GF-D8 (cell line): Measurements from ENCODE around the gene IFNAR1.

Source experiments
- DNase-seq: peaks from one replicate; lab custom pipeline; 2025; lab: John Stamatoyannopoulos, UW

The IFNAR1 gene

DNA sequence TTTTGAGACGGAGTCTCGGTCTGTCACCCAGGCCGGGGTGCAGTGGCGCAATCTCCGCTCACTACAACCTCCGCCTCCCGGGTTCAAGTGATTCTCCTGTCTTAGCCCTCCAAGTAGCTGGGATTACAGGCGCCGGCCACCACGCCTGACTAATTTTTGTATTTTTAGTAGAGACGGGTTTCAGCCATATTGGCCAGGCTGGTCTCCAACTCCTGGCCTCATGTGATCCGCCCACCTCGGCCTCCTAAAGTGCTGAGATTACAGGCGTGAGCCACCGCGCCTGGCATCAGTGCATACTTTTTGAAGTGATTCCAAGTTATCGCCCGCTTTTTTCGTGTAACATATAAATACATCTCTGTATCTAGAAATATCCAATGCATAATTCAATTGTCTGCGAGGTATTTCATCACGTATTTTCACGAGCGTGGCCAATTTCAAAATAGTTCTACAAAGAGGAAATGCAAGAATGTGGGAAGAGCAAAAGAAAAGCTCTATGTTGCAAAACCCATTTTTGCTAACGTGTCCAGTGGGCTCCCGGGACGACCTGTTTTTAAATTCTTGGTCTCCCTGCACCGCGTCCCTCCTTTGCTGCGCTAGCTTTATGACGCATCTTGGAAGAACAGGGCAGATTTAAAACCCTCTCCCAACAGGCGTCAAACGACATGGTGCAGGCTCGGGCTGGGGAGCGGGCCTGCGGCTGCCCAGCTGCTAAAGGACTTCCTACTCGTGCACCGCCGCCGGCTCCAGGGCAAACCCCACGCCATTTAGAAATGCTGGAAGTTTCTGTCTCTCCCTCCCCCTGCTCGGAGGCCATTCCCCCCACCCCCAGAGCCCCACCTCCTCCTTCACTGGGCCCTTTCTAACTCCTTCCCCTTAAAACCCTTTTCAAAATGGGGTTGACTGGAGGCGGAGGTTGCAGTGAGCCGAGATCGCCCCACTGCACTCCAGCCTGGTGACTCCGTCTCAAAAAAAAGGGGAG lies 77.5 kb downstream of the IFNAR1 start:
- peak; percentile 97 for DNase-seq

DNA sequence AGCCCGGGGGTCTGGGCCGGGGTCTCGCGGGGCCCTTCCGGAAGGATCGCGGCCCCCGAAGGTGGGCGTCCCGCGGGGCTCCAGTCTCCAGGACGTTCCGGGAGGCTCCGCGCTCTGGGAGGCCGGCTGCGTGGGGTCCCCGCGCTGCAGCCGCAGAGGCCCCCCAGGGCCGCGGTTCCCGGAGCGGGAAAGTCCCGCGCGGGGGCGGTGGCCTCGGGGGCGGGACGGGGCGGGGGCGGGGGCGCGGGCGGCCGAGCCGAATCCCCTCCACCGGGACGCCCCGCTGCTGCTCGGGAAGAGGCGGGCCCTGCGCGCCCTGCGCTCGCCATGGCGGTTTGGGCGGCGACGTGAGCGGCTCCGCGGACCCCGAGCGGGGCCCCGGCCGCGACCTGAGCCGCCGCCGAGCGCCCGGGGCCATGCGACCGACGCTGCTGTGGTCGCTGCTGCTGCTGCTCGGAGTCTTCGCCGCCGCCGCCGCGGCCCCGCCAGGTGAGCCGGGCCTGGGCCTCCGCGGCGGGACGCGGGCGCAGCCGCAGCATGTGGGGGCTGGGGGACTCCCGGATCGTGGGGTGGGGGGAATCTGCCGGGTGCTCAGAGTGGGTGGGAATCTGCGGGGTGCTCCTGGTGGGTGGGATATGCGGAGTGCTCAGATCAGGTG lies 78.5 kb downstream of the IFNAR1 start, which contains the start of gene IFNGR2:
TSS of gene IFNGR2 (plus strand) at position 286 of the 658 bp plus-strand sequence. CDS start at position 417, 131 bp downstream.
- DNase-seq = peak; percentile 1

DNA sequence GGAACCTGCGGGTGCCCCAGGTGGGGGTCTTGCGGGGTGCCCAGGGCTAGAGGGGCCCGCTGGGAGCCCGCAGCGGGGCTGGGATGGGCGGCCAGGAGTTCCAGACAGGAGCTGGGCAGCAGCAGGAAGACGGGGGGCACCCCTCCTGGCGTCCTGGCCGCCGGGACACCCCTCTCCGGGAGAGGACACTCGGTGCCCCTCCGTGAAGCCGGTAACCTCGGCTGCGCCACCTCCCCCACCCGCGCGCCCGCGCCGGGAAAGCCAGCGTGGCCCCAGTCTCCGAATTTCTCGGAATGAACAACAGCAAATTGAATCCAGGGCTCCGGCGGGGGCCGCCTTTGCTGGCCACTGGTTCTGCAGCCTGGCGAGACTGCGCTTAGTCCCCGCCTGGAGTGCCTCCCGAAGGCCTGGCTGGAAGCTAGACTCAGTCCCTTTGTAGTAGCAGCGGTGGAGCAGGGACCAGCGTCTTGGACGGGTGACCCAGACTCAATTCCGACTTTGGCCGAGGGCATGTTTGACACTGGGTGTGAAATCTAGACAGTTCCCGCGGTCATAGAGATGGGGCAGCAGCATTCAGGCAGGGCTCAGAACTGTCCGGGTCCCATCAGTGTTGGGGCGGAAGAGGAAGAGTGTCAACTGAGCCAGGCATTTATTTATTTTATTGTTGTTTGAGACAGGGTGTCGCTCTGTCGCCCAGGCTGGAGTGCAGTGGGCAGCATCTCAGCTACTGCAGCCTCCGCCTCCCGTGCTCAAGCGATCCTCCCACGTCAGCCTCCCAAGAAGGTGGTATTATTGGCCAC lies 79.2 kb downstream of the IFNAR1 start:
- peak; percentile 21 for DNase-seq

- DNase-seq = peak; percentile 37
Observed at GRCh38 chr21:33406493-33406892, 81.7 kb downstream of the IFNAR1 start.
